Posterior vena cava (tissue), 2 donors: ENCODE data around the gene GALNT17. TPM values are rescaled to one million over a fixed set of nuclear protein-coding genes. Genes with fewer than 3 reads are reported as not detected.
A peak's percentile ranks its signal among the peaks of the same experiment; 100 is the strongest.
"Not testable (repeated sequence)": the region's sequence is repeated elsewhere in the genome, so short reads cannot be mapped to it uniquely, and the experiment has no call there.

Source experiments
- DNase-seq: peaks from one replicate; pipeline ENCODE4 v3.0.0-alpha.2; 2020; ENCODE audit warnings: low spot score
- intact Hi-C, 2 donors: fragments of 100-400 bp; cut with DNase I; formaldehyde crosslinking; loops; one replicate each; pipeline versions ENCODE4 v1.14.1 to v1.14.2; 2022 to 2023
- total RNA-seq, 2 donors: library from RNA; stranded (reverse); fragmentation: NEBNext Ultra II Directional; extraction: Animal tissue kit (Norgen Biotek cat#: 25700); gene quantifications; one replicate each; pipeline ENCODE4 v1.2.1, GENCODE V29; 2021
- donor health status: DM: yes; HTN: yes; CAD: no.
- donor health status: DM: yes; HTN: yes; CAD: no.

The GALNT17 gene
- total RNA-seq, 2 donors from 2014 or later: 22.0 to 24.7 TPM

DNA sequence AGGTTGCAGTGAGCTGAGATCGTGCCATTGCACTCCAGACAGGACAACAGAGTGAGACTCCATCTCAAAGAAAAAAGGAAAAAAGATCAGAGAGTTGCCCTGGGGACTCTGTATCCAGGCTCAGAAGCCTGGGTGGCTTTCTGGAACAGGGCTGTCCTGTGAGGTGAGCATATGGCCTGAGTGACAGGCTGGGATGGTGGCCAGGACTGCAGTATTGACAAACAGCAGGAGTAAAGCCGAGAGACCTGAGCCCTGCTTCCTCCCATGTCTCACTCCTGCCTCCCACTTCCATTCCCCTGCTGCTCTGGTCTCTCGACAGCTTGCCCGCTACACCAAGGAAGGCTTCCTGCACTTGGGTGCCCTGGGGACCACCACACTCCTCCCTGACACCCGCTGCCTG is 578.5 kb downstream of the GALNT17 start:
- DNase-seq: no peak
- intact Hi-C loops: no loop called here

DNA sequence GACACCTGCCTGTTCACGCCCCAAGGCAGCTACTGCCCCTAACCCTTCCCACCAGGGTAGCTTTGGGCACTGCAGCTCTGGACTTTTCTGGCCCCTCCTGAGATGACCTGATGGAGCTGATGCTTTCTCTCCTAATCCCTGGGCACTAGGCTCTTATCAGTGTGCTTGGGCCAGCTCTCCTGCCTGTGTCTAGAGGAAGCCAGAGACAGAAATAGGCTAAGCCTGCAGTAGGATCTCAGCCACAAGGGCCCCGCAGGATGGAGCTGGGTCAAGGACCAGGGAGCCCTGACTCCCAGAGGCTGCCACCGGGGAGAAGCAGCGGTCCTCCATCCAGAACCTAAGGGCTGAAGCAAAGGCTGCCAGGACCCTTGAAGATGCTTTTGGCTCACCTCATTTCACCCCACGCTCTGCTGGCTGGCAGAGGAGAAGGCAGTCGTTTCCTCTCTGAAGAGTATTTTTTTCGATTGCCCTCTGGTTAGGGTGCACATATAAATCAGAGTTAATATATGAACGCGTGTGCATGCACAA is 580.8 kb downstream of the GALNT17 start:
- no peak for DNase-seq
- intact Hi-C loops: no loop called here

DNA sequence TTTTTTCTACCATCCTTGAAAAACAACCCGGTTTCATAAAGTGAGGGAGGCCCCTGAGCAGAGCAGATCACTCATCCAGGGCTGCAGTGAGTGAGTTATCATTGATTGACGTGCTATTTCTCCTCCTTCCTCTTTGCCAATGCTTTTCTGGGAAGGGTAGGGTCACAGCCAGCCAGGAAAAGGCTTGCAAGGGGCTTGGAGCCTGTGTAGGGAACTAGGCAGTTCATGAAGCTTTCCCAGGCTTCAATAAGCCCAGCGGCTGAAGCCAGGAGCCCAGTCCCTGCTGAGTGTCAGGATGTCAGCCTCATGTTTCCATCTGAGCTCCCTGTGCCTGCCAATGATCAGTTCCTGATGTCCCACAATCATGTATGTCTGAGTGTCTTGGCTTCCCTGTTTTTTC is 584.7 kb downstream of the GALNT17 start:
- intact Hi-C loops: no loop called here
- no peak for DNase-seq

DNA sequence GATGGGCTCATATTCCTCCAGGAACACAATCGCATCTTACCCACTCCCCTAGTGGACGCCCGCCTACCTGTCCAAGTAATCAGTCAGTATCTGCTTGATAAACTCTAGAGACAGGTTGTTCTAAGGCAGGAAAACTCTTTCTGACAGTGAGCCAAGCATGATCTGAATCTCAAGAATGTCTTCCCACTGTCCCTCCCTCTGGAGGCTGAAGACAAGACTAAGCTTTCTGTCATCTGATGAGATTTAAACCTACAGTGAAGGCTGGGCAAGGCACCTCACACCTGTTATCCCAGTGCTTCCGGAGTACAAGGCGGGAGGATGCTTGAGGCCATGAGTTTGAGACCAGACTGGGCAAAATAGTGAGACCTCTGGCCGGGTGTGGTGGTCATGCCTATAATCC is 586.6 kb downstream of the GALNT17 start:
- no peak for DNase-seq
- intact Hi-C loops: no loop called here

DNA sequence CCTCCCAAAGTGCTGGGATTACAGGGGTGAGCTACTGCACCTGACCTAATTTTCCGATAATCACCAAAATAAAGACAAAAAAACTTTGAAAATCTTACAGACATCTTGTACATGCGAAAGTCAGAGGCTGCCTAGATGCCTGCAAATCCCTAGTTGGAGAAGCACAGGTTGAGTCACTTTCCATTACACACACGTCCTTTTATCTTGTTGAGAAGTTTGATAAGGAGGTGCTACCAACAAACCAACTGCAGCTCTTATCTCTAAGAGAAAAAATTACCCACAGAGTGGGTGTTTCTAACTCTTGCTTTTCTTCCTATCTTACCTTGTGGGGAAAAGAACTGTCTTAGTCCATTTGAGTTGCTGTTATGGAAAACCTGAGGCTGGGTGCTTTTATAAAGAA is 589.8 kb downstream of the GALNT17 start:
- intact Hi-C loops: no loop called here
- DNase-seq: no peak

DNA sequence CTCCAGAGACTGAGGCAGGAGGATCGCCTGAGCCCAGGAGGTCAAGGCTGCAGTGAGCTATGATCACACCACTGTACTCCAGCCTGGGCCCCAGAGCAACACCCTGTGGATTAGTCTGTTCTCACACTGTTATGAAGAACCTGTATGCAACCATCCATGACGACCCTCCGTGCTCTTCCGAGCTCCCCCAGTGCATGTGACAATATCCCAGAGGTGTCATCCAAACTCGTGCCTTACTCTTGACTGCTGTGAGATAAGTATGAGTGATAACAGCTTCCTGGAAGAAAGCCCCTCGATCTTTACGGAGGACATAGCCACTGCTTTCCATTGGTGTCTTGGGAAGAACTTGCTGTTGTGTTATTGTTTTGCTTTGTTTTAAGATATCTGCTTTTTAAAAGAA is 591.9 kb downstream of the GALNT17 start:
- intact Hi-C loops: no loop called here
- DNase-seq: no peak

DNA sequence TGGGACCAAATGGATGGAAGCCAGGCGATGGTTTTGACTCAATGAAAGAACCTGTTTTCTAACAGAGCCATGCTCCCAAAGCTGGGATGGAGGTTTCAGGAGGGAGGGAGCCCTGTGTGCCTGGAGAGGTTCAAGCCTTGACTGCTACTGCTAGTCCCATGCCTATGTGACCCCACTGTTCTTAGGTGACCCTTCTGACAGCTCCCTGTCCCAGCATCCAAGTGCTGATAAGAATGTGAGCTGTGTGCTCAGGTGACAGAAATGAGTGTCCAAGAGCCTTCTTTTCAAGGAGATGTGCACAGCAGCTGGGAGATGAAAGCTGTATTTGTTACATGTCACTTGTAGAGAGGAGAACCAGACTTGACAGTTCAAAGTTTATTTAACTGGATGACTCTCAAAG is 595.4 kb downstream of the GALNT17 start:
- intact Hi-C loops: no loop called here
- DNase-seq: no peak

DNA sequence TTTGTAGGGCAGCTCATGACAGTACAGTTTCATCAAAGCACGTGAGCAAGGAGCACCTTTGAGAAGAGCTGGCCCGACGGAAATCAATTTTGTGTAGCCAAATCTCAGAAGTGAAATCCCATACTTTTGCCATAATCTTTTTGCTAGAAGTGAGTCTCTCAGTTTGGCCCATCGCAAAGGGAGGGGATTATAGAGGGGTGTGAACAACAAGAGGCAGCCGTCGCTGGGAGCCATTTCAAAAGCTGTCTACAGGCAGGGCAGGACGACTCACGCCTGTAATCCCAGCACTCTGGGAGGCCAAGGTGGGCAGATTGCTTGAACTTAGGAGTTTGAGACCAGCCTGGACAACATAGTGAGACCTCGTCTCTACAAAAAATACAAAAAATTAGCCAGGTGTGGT is 599.8 kb downstream of the GALNT17 start:
- no peak for DNase-seq
- intact Hi-C loops: loop anchor here (2.0 to 10.0 kb wide), 5 partner anchors 419 to 907 kb away; no protein-coding TSS in a partner anchor

DNA sequence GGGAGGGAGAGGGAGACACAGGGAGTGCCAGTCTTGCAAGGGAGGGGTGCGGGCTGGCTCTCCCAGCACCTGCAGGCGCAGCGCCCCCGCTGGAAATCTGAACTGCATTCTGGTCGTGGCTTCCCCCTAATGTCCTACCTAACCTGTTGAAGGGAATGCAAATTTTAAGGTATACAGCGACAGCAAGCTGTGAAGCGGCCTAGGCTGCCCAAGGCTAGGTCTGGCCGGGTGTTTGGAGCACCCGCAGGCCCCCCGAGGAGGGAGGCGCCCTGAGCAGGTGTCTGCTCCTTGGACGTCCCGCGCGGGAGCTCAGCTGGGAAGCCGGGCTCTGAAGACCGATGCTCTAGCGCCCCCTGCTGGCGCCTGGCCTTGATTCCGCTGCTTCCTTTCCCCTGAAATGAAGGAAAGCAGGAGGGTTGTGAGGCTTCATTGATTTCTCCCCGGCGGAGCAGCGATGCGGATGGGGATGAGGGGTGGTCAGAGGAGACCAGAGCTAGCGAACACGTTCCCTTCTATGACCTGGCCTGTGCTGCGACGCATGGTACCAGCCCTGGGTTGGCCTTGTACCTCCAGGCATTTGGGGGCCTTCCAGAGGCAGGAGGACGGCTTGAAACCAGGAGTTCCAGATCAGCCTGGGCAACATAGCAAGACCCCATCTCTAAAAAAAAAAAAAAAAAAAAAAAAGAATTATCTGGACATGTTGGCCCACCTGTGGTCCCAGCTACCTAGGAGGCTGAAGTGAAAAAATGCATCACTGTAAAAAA is 601.3 kb downstream of the GALNT17 start:
- DNase-seq: peak; percentile 95
- intact Hi-C loops: loop anchor here (2.0 to 10.0 kb wide), 5 partner anchors 421 to 908 kb away; no protein-coding TSS in a partner anchor

DNA sequence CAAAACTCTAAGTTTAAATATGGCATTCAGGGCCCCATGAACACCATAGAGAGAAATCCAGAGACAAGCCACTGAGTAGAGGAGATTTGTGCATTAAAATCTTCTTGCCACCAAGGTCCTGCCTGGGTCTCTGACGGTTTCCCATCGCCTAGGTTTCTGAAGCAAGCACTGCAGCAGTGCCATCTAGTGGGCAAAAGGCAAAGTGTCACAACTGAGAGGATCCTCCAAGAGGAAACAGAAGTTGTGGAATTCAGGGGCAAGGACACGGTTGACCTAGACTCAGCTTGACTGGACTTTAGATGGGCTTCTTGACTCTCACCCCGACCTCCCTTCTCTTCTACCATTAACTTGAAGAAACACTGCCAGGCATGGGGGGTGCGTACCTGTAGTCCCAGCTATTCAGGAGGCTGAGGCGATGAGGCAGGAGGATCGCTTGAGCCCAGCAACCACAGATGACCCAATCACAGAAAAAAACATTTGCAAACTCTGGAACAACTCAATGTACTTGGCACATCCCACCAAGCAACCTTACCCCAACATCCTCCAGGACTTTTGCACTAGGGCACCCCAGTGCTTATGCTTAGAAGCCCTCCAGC is 604.1 kb downstream of the GALNT17 start:
- intact Hi-C loops: loop anchor here in 1 of 2 donors (10.0 kb wide), 2 partner anchors 611 to 911 kb away; no protein-coding TSS in a partner anchor
- peak; percentile 85 for DNase-seq

DNA sequence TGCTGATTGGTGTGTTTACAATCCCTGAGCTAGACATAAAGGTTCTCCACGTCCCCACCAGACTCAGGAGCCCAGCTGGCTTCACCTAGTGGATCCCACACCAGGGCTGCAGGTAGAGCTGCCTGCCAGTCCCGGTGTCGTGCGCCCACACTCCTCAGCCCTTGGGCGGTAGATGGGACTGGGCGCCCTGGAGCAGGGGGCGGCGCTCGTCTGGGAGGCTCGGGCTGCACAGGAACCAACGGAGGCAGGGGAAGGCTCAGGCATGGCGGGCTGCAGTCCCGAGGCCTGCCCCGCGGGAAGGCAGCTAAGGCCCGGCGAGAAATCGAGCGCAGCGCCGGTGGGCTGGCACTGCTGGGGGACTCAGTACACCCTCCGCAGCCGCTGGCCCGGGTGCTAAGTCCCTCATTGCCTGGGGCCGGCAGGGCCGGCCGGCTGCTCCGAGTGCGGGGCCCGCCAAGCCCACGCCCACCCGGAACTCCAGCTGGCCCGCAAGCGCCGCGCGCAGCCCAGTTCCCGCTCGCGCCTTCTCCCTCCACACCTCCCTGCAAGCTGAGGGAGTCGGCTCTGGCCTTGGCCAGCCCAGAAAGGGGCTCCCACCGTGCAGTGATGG is 606.1 kb downstream of the GALNT17 start:
- intact Hi-C loops: loop anchor here in 1 of 2 donors (10.0 kb wide), 2 partner anchors 613 to 913 kb away; no protein-coding TSS in a partner anchor
- not testable (repeated sequence) for DNase-seq

DNA sequence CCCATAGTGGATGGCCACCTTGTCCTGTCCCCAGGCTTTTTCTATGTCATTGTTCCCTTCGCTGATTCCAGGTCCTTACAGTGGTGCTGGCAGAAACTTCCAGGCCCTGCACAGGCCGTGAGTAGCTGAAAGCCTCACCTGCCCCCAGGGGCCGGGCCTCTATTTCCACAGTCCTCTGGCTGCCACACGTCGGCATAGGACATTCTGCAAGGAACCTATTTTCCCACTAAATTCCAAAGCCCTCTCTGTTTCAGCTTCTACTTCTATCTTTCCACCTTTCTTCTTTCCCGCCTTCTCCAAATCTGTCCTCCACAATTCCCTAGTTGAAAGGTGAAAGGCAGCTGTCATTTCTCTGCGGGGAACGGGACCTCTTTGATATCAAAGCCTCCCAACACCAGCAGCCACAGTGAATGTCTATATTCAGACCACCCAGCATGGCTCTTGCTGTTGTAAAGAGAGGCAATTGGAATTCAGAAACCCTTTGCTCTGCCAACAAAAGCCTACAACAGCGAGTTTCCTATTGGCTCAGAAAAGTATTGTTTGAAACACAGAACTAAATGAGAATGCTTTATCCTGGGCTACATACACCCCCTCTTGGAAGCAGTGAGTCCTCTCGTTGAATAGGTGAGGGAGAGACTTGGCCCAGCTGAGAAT is 607.7 kb downstream of the GALNT17 start:
- intact Hi-C loops: loop anchor here in 1 of 2 donors (10.0 kb wide), 2 partner anchors 615 to 915 kb away; no protein-coding TSS in a partner anchor
- DNase-seq: no peak

DNA sequence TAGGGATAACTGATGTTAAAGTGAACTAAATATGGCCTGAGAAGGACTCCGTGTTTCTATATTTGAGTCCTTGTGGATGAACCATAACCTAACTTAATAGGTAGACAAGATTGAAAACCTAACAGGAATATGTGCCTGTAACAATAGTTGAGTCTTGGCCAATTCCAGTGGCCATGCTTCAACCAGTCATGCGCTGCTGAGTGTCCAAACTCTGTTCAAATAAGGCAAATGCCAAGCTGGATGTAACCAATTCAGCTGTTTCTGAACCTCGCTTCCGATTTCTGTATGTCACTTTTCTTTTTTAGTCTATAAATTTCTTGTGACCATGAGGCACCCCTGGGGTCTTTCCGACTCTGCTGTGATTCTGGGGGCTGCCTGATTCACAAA is 608.2 kb downstream of the GALNT17 start:
- intact Hi-C loops: no loop called here
- no peak for DNase-seq

DNA sequence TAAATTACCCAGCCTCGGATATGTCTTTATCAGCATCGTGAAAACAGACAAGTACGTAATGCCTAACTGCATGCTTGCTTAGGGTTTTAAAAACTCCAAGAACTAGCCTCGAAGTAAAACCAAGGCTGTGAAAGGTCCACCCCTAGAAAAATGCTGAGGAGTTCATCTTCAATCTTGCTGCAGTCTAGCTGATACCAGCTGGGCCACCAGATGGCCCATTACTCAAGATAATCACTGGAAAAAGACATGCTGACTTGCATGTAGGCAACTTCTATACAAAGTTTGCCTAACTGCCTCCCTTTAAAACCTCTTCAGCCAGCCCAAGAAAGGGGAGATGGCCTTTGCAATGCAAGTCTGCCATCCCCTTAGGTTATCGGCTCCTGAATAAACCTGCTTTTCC is 614.1 kb downstream of the GALNT17 start:
- DNase-seq: no peak
- intact Hi-C loops: no loop called here

DNA sequence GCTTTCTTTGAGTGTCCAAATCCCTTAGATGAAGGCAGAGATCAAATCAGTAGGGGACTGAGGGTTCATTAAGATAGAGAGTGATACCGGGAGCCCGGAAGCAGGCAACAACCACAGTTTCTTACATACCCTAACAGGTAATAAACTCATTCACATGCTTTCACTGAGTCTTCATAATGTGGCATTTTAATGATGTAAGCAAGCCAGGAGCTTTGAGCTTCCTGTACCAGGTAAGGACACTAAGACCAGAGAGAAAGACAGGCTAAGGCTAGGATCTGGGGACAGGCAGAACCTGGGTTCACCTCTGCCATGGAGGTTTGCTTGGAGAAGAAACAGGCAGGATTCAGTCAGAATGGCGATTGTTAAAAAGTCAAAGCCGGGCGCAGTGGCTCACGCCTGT is 618.3 kb downstream of the GALNT17 start:
- no peak for DNase-seq
- intact Hi-C loops: loop anchor here in 1 of 2 donors (10.0 kb wide), 1 partner anchor 1035 kb away; no protein-coding TSS in a partner anchor

DNA sequence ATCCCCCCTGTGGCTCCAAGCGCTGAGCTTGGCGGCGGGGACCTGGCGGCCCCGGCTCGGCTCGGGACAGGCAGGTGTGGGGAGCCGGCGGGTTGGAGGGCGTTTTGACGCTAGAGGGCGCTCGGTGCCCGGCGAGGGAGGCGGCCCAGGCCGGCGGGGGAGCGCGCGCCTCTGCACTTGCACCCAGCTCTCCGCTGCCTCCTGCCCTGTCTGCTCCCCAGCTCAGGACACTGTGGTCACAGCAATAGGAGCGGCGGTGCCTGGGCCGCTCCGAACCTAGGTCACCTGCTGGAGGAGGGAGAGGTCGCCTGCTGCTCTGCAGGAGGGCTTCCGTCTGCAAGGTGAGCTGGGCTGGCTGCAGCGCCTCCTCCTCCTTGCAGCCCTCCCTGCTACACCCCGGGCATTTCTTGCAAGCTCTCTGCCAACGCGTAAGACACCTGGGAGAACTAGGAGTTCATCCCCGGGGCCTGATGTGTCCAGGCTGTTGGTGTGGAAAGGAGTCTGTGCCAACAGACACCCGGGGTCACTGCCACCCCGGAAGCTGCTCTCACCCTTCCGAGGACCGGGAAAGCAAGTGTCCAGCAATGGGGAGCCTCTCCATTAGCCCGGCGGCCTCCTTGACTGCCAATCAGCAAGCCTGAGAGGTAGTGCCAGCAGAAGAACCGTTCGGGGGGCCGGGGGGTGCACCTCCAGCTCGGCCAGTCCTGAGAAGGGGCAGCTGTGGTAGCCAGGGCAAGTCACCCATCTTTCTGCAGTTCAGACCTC is 620.4 kb downstream of the GALNT17 start:
- intact Hi-C loops: loop anchor here in 1 of 2 donors (10.0 kb wide), 1 partner anchor 1032 kb away; no protein-coding TSS in a partner anchor
- no peak for DNase-seq

DNA sequence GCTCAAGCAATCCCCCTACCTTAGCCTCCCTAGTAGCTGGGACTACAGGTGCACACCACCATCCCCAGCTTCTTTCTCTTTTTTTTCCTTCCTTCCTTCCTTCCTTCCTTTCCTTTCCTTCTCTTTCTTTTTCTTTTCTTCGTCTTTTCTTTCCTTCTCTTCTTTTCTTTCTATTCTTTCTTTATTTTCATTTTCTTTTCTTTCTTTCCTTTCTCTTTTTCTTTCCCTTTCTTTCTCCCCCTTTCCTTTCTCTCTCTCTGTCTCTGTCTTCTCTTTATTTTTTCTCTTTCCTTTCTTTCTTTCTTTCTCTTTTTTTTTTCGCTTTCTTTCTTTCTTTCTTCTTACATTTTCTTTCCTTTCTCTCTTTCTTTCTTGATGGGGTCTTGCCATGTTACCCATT is 621.3 kb downstream of the GALNT17 start:
- no peak for DNase-seq
- intact Hi-C loops: loop anchor here in 1 of 2 donors (10.0 kb wide), 1 partner anchor 1032 kb away; no protein-coding TSS in a partner anchor

DNA sequence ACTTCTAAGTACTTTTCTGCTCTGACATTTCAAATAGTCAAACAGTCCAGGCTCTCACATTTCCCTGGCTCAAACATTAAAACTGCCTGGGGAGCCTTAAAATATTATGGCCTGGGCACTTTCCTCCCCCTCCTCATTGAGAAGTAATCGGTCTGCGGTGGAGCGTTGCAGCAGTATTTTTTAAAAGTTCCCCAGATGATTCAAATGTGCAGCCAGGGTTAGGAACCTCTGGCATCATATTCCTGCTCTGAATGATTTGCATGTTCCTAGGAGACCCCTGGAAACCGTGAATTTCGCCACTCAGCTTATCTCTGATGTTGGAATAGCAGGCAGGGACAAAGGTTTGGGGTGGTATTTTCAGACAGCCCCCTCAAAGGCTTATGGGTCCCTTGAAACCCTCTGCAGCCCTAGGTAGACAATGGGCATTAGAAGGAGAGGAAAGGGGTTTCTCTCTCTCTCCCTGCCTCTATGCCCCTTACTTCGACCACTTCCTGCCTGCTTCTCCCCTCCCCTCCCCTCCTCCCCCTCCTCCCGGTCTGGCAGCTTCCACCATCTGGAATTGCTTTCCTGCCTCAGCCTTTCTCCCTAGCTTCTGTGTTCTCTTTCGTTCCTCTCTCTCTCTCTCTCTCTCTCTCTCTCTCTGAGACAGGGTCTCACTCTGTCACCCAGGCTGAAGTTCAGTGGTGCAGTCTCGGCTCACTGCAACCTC is 622.2 kb downstream of the GALNT17 start:
- no peak for DNase-seq
- intact Hi-C loops: loop anchor here in 1 of 2 donors (10.0 kb wide), 1 partner anchor 1031 kb away; no protein-coding TSS in a partner anchor
